PFSK-1 (cell line): Measurements from ENCODE around the gene FARP2.

Experiments
- FOXP2 ChIP-seq: optimal IDR thresholded peaks from 2 replicates; pipeline ENCODE3; 2011; ENCODE audit warnings: borderline replicate concordance, control low read depth, inconsistent platforms; ENCODE audit not compliant: insufficient read depth; ENCODE audit errors: extremely low read length, extremely low read depth
- POLR2AphosphoS5 ChIP-seq: IDR thresholded peaks from 2 replicates; pipeline ENCODE4 v1.6.1; 2012; ENCODE audit warnings: low read depth, mild to moderate bottlenecking, control low read depth, low read length, moderate library complexity
- REST ChIP-seq, 2 experiments: IDR thresholded peaks; 2 replicates each; pipeline versions ENCODE4 v1.6.1 to v1.8.0; 2011 to 2012; ENCODE audit warnings: low read depth in 2 of 2, low read length in 2 of 2, control low read depth in 1 of 2, inconsistent platforms in 1 of 2, mild to moderate bottlenecking in 1 of 2, moderate library complexity in 1 of 2; ENCODE audit not compliant: insufficient read depth in 1 of 2
- SIN3A ChIP-seq: IDR thresholded peaks from 2 replicates; pipeline ENCODE4 v1.6.1; 2012; ENCODE audit warnings: mild to moderate bottlenecking, low read length, moderate library complexity, borderline replicate concordance; ENCODE audit not compliant: insufficient read depth
- TAF1 ChIP-seq: IDR thresholded peaks from 2 replicates; pipeline ENCODE4 v1.6.1; 2012; ENCODE audit warnings: low read length, control low read depth, borderline replicate concordance; ENCODE audit not compliant: insufficient read depth

DNA sequence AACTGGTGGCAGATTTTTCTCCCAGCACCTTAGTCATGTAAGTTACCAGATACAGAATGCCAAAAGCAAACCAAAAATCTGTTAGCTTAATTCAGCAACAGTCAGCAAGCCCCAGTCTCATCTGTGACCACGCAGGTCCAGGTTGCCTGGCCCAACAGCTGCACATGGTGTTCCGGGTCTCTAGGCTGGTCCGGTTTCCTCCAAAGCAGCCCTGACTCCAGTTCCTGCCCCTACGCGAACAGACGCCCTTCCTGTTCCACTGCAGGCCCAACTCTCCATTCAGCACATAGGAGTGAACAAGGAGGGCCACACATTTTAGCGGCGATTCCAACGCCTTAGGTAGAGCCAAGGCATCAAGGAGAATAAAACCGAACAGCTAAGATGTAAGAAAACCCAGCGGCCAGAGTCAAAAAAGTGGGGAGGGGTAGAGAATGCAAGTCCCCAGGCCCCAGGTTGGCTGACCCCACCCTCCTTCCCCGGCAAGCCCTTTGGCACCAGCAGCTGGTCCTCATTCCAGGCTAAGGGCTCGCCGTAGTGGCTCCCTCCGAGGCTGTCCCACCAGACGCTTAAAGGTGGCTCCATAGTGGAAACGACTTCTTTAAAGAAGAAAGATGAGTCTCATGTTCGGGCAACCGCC, 150.8 kb downstream of the FARP2 start:
- TF ChIP-seq POLR2AphosphoS5 (0 out of 2 replicates have a peak, but pooled peaks have one; percentile 2), REST (IDR thresholded peaks at IDR 0.05; ENCODE audit: insufficient read depth in 1 of 2, low read depth in 2 of 2, low read length in 2 of 2) (no peak), SIN3A (no peak), TAF1 (peak; percentile 56; the same call in 1 of the 2 replicates), FOXP2 (no peak)
